GM12801 (cell line): ENCODE measurements around the gene VPREB1.

ENCODE experiments used
- TF ChIP-seq, protein P1 (sequence below): IDR thresholded peaks from one replicate; pipeline ENCODE4 v1.5.1; 2011; ENCODE audit warnings: control low read depth; ENCODE audit not compliant: insufficient read length; ENCODE audit errors: extremely low read depth

Gene VPREB1

DNA sequence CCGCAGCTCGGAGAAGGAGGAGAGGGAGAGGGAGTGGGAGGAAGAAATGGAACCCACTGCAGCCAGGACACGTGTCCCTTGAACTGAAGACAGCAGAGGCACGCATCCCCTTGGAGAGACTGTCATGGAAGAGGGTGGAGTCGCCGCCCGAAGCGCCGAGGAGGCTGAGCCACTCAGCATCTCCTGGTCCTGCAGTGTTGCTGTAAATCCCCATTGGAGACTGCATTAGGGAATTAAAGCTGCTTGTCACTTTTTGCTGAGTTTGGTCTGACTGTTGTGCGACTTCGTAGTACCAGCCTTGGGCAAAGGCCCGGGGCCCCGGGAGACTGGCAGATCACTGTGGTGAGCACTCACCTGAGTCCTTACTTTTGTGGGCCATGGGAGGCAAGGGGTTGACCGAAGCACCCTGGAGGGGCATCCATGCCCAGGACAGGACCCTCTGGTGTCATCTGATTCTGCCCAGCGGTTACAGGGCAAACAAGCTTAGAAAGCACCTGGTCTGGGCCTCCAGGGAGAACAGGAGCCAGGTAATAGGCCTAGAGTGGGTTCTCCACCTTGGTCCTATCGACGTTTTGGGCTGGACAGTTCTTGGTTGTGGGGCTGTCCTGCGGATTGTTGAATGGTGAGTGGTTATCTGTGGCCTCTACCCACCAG, 797 bp downstream of the VPREB1 start:
- TF ChIP-seq, protein P1, sequence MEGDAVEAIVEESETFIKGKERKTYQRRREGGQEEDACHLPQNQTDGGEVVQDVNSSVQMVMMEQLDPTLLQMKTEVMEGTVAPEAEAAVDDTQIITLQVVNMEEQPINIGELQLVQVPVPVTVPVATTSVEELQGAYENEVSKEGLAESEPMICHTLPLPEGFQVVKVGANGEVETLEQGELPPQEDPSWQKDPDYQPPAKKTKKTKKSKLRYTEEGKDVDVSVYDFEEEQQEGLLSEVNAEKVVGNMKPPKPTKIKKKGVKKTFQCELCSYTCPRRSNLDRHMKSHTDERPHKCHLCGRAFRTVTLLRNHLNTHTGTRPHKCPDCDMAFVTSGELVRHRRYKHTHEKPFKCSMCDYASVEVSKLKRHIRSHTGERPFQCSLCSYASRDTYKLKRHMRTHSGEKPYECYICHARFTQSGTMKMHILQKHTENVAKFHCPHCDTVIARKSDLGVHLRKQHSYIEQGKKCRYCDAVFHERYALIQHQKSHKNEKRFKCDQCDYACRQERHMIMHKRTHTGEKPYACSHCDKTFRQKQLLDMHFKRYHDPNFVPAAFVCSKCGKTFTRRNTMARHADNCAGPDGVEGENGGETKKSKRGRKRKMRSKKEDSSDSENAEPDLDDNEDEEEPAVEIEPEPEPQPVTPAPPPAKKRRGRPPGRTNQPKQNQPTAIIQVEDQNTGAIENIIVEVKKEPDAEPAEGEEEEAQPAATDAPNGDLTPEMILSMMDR = no peak

DNA sequence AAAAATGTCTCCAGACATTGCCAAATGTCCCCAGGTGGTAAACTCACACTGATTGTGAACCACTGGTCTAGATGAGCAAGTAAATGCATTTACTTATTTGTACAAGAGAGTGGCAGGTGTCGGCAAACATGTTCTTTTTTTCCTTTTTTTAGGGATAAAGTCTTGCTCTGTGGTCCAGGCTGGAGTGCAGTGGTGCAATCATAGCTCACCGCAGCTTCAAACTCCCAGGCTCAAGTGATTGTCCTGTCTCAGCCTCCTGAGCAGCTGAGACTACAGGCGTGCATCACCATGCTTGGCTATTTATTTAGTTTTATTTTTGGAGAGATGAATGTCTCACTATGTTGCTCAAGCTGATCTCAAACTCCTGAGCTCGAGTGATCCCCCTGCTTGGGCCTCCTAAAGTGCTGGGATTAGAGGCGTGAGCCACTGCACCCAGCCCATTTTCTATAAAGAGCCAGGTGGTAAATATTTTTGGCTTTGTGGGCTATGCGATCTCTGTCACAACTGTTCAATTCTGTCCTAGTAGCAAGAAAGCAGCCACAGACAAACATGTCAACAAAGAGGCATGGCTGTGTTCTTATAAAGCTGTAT, 1.4 kb downstream of the VPREB1 start:
- TF ChIP-seq, protein P1 = no peak

- TF ChIP-seq, protein P1 = no peak
Measured at GRCh38 chr22:22246706-22247105, 2.1 kb downstream of the VPREB1 start.

- TF ChIP-seq, protein P1 = no peak
Measured at GRCh38 chr22:22248878-22249277, 4.3 kb downstream of the VPREB1 start.
